Naive thymus-derived CD4-positive, alpha-beta T cell (primary cell): ENCODE data around the gene HCN2. TPM values are rescaled to one million over a fixed set of nuclear protein-coding genes. Genes with fewer than 3 reads are reported as not detected.

ENCODE experiments used
- ATAC-seq: fragments of 150-1000 bp; cut with Tn5 transposase; 2 replicates; pipeline ENCODE4 v1.10.0; 2021; ENCODE audit warnings: mild to moderate bottlenecking, moderate library complexity
- CTCF ChIA-PET: fragments of 350-600 bp; sonication (Branson Sonifier 250); formaldehyde crosslinking; loops from one replicate; lab custom pipeline; 2021; ENCODE audit warnings: antibody characterized with exemption; lab: Charles Lee
- POLR2A ChIA-PET: fragments of 350-600 bp; sonication (Branson Sonifier 250); formaldehyde crosslinking; loops from one replicate; lab custom pipeline; 2021; ENCODE audit warnings: antibody characterized with exemption, inconsistent platforms; lab: Charles Lee
- DNase-seq, 9 donors: peaks; one replicate each; pipeline versions ENCODE4 v3.0.0 to v3.0.0-alpha.2; 2020 to 2022; ENCODE audit warnings: mixed read lengths in 1 of 9
- H3K27ac ChIP-seq: one replicate; pipeline ENCODE4 v1.7.0; 2013; ENCODE audit warnings: mild to moderate bottlenecking, low read depth, low read length, moderate library complexity
- H3K27me3 ChIP-seq, 2 donors: one replicate each; pipeline ENCODE4 v1.7.0; 2013; ENCODE audit warnings: low read length in 2 of 2, mild to moderate bottlenecking in 2 of 2, moderate library complexity in 2 of 2; ENCODE audit not compliant: control insufficient read depth in 2 of 2, insufficient read depth in 2 of 2
- H3K36me3 ChIP-seq, 3 experiments: 1 replicate in 2 of 3; 2 replicates in 1 of 3; pipeline ENCODE4 v1.7.0; 2013; ENCODE audit warnings: low read length in 3 of 3, mild to moderate bottlenecking in 3 of 3, moderate library complexity in 1 of 3; ENCODE audit not compliant: insufficient read depth in 3 of 3, control insufficient read depth in 2 of 3
- H3K4me1 ChIP-seq, 2 donors: one replicate each; pipeline ENCODE4 v1.7.0; 2013; ENCODE audit warnings: low read length in 2 of 2, mild to moderate bottlenecking in 2 of 2, moderate library complexity in 1 of 2; ENCODE audit not compliant: control insufficient read depth in 2 of 2, insufficient read depth in 2 of 2
- H3K4me3 ChIP-seq: 2 replicates; pipeline ENCODE4 v1.7.0; 2013; ENCODE audit warnings: mild to moderate bottlenecking, low read length
- H3K9me3 ChIP-seq, 3 experiments: 1 replicate in 2 of 3; 2 replicates in 1 of 3; pipeline ENCODE4 v1.7.0; 2013; ENCODE audit warnings: low read length in 3 of 3; ENCODE audit not compliant: control insufficient read depth in 2 of 3
- H3K27ac Mint-ChIP-seq, 9 donors: one replicate each; pipeline ENCODE4 v1.8.0; 2020 to 2022; ENCODE audit warnings: mixed read lengths in 9 of 9, mild to moderate bottlenecking in 8 of 9, moderate library complexity in 5 of 9, inconsistent platforms in 2 of 9
- H3K27me3 Mint-ChIP-seq, 5 donors: one replicate each; pipeline ENCODE4 v1.8.0; 2021 to 2022; ENCODE audit warnings: mixed read lengths in 5 of 5, mild to moderate bottlenecking in 1 of 5
- H3K36me3 Mint-ChIP-seq, 5 donors: one replicate each; pipeline ENCODE4 v1.8.0; 2020 to 2022; ENCODE audit warnings: mixed read lengths in 5 of 5, mild to moderate bottlenecking in 3 of 5, inconsistent platforms in 1 of 5
- H3K4me1 Mint-ChIP-seq, 7 donors: one replicate each; pipeline ENCODE4 v1.8.0; 2020 to 2022; ENCODE audit warnings: mixed read lengths in 7 of 7, mild to moderate bottlenecking in 3 of 7, inconsistent platforms in 1 of 7
- H3K4me3 Mint-ChIP-seq, 10 donors: one replicate each; pipeline ENCODE4 v1.8.0; 2020 to 2022; ENCODE audit warnings: mild to moderate bottlenecking in 10 of 10, mixed read lengths in 10 of 10, moderate library complexity in 6 of 10, inconsistent platforms in 2 of 10
- H3K9me3 Mint-ChIP-seq, 11 donors: one replicate each; pipeline ENCODE4 v1.8.0; 2020 to 2022; ENCODE audit warnings: mixed read lengths in 11 of 11, mild to moderate bottlenecking in 4 of 11, inconsistent platforms in 1 of 11, moderate library complexity in 1 of 11
- intact Hi-C, 2 donors: fragments of 100-400 bp; cut with micrococcal nuclease; formaldehyde crosslinking; loops; one replicate each; pipeline ENCODE4 v1.15.1; 2023
- polyA plus RNA-seq, 2 donors: library from polyadenylated mRNA; unstranded; fragments of 300-500 nt; fragmentation: Illumina TruSeq; gene quantifications; one replicate each; pipeline ENCODE4 v1.2.3, GENCODE V29; 2021
- total RNA-seq, 6 experiments: library from RNA in 5 of 6; stranded (reverse) in 5 of 6; gene quantifications; 1 replicate in 5 of 6; 2 replicates in 1 of 6; pipeline ENCODE4 v1.2.3 and lab custom pipeline; 2021 to 2026

Gene HCN2
- total and polyA plus RNA-seq, 7 experiments from 2014 or later, result 0.93 to 2.6 (median 2.2) TPM; not detected in 2

DNA sequence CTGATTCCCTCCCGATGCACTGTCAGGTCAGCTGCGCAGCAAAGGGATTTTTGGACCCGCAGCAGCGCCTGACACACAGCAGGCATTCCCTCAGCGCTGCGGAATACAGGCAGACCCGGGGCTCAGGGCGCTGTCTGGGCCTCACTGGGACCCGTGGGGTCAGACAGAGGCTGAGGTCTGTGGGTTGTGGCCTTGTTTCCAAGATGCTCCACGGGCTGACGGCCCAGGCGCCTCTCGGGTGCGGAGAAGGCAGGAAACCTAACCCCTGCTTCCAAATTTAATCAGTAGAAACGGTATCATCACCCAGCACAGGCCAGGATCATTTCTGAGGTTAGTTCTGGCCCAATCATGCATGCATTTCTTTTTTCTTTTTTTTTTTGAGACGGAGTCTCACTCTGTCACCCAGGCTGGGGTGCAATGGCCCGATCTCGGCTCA, 74.0 kb downstream of the HCN2 start:
- peak overlapping the region; percentile 75 to 95 (median 81) for H3K4me3 Mint-ChIP-seq
- intact Hi-C loops, result loop anchor here (1.0 to 10.0 kb wide), 9 partner anchors 17 to 741 kb away; partner anchors contain the start of genes BSG (in 2 of the 2), PTBP1 (in 2 of the 2), ATP5F1D (in 1 of the 2) and CDC34 (in 1 of the 2)
- H3K36me3 Mint-ChIP-seq, result peaks cover 0 to 5% (median 0%) of the 10 kb centered on the region in 5 donors
- H3K9me3 Mint-ChIP-seq, result peaks cover 0 to 3% (median 0%) of the 10 kb centered on the region in 11 donors
- peaks cover 19 to 37% (median 30%) of the 10 kb centered on the region in 7 donors for H3K4me1 Mint-ChIP-seq
- H3K4me3 ChIP-seq, result peak overlapping the region; percentile 53
- peaks cover 21 to 24% of the 10 kb centered on the region in 2 donors for H3K4me1 ChIP-seq
- peak overlapping the region; percentile 90 for H3K27ac ChIP-seq
- H3K36me3 ChIP-seq, result peaks cover 0 to 22% (median 0%) of the 10 kb centered on the region in 3 experiments
- H3K27me3 Mint-ChIP-seq, result peaks cover 0 to 7% (median 0%) of the 10 kb centered on the region in 5 donors
- ChIA-PET CTCF (interaction anchor here (0.8 to 1.3 kb wide), 3 partner anchors 70 to 200 kb away, joined by 3 to 7 read pairs (median 4); no protein-coding TSS in a partner anchor), POLR2A (interaction anchor here (1.0 to 1.8 kb wide), 7 partner anchors 15 to 605 kb away, joined by 3 to 11 read pairs (median 5); partner anchors contain the start of genes CDC34, CIRBP and POLRMT)
- no peaks in the 10 kb centered on the region for H3K27me3 ChIP-seq
- DNase-seq, result no peak
- no peak for ATAC-seq
- H3K27ac Mint-ChIP-seq, result peak overlapping the region; percentile 82 to 93 (median 87)
- no peaks in the 10 kb centered on the region for H3K9me3 ChIP-seq

DNA sequence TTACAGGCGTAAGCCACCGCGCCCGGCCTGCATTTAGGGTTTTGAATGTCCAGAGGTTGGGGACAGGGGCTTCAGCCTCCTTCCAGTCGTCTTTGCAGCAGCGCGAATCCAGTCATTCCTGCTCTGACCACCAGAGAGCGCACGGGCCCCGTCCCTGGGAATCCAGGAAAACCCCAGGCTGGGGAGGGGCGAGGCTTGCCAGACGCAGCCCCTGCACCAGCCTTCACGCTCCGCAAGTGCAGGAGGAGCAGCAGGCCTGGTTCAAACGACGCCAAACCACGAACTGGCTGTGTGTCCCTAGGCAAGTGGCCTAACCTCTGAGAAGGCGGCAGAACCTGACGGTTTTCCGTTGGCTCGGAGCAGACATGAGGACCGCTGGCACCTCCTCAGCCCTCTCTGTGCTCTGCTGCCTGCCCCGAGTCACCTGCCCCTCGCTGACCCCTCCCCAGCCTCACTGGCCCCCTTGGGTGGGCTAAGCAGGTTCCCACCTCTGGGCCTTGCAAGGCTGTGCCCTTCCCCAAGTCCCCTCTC, 75.3 kb downstream of the HCN2 start:
- intact Hi-C loops, result loop anchor here (1.0 to 10.0 kb wide), 6 partner anchors 69 to 740 kb away; partner anchors contain the start of genes ATP5F1D (in 1 of the 2), BSG (in 1 of the 2), DAZAP1 (in 1 of the 2) and GAMT (in 1 of the 2)
- Mint-ChIP-seq H3K27ac (peak overlapping the region; percentile 34 to 90 (median 86)), H3K4me3 (peak overlapping the region; percentile 62 to 95 (median 75)), H3K36me3 (peaks cover 0 to 5% (median 0%) of the 10 kb centered on the region in 5 donors), H3K4me1 (peaks cover 16 to 31% (median 23%) of the 10 kb centered on the region in 7 donors), H3K27me3 (peaks cover 0 to 14% (median 0%) of the 10 kb centered on the region in 5 donors), H3K9me3 (peaks cover 0 to 6% (median 0%) of the 10 kb centered on the region in 11 donors)
- peak overlapping the region; percentile 34 for H3K4me3 ChIP-seq
- ATAC-seq (peak; percentile 39), DNase-seq (peak; percentile 66 to 85 (median 75))
- POLR2A ChIA-PET, result no interaction called here
- CTCF ChIA-PET, result interaction anchor here (0.6 to 0.9 kb wide), 2 partner anchors 14 to 23 kb away, joined by 4 to 7 read pairs; no protein-coding TSS in a partner anchor
- peaks cover 0 to 14% (median 0%) of the 10 kb centered on the region in 3 experiments for H3K36me3 ChIP-seq
- H3K27ac ChIP-seq, result peak overlapping the region; percentile 31
- H3K27me3 ChIP-seq, result no peaks in the 10 kb centered on the region
- H3K4me1 ChIP-seq, result peaks cover 8 to 12% of the 10 kb centered on the region in 2 donors
- H3K9me3 ChIP-seq, result no peaks in the 10 kb centered on the region

Other genes starting within 250 kb of the HCN2 start
- gene MIER2, start 245.1 kb upstream of the HCN2 start, total RNA-seq, result 10 to 100 TPM; 16.0 to 24.6 (median 17.7) TPM
- 1 to 10 TPM; 3.9 to 7.8 TPM for gene MIER2, start 245.1 kb upstream of the HCN2 start, polyA plus RNA-seq
- gene C2CD4C, start 180.7 kb upstream of the HCN2 start, total RNA-seq, result not detected
- not detected for gene C2CD4C, start 180.7 kb upstream of the HCN2 start, polyA plus RNA-seq
- 1 to 10 TPM in 2 of 5 experiments, under 1 TPM in 1, not detected in 2; 0.82 to 2.3 (median 2.1) TPM for gene SHC2, start 128.8 kb upstream of the HCN2 start, total RNA-seq
- not detected for gene SHC2, start 128.8 kb upstream of the HCN2 start, polyA plus RNA-seq
- gene MADCAM1, start 93.4 kb upstream of the HCN2 start, total RNA-seq, result 1 to 10 TPM in 2 of 5 experiments, under 1 TPM in 2, not detected in 1; 0.24 to 1.8 (median 0.83) TPM
- under 1 TPM in 1 of 2 donors, not detected in 1; 0.12 TPM for gene MADCAM1, start 93.4 kb upstream of the HCN2 start, polyA plus RNA-seq
- gene TPGS1, start 82.4 kb upstream of the HCN2 start, total RNA-seq, result 10 to 100 TPM; 21.6 to 34.5 (median 22.7) TPM
- gene TPGS1, start 82.4 kb upstream of the HCN2 start, polyA plus RNA-seq, result 10 to 100 TPM; 24.2 to 36.4 TPM
- gene CDC34, start 58.1 kb upstream of the HCN2 start, total RNA-seq, result 10 to 100 TPM; 39.0 to 47.3 (median 45.8) TPM
- 10 to 100 TPM; 20.4 to 41.4 TPM for gene CDC34, start 58.1 kb upstream of the HCN2 start, polyA plus RNA-seq
- 10 to 100 TPM; 30.0 to 81.4 (median 67.8) TPM for gene GZMM, start 45.8 kb upstream of the HCN2 start, total RNA-seq
- gene GZMM, start 45.8 kb upstream of the HCN2 start, polyA plus RNA-seq, result 100 to 1,000 TPM; 138 to 181 TPM
- 100 to 1,000 TPM; 109 to 247 (median 120) TPM for gene BSG, start 17.3 kb upstream of the HCN2 start, total RNA-seq
- 100 to 1,000 TPM; 246 to 349 TPM for gene BSG, start 17.3 kb upstream of the HCN2 start, polyA plus RNA-seq
- gene POLRMT, start 43.7 kb downstream of the HCN2 start, total RNA-seq, result 100 to 1,000 TPM in 1 of 5 experiments, 10 to 100 TPM in 4; 61.2 to 105 (median 71.3) TPM
- gene POLRMT, start 43.7 kb downstream of the HCN2 start, polyA plus RNA-seq, result 10 to 100 TPM; 37.4 to 51.8 TPM
- 1 to 10 TPM in 2 of 5 experiments, under 1 TPM in 2, not detected in 1; 0.17 to 1.8 (median 0.95) TPM for gene FGF22, start 50.0 kb downstream of the HCN2 start, total RNA-seq
- gene FGF22, start 50.0 kb downstream of the HCN2 start, polyA plus RNA-seq, result not detected
- gene RNF126, start 73.3 kb downstream of the HCN2 start, total RNA-seq, result 100 to 1,000 TPM in 3 of 5 experiments, 10 to 100 TPM in 2; 75.1 to 110 (median 101) TPM
- gene RNF126, start 73.3 kb downstream of the HCN2 start, polyA plus RNA-seq, result 10 to 100 TPM; 55.3 to 70.3 TPM
- 1 to 10 TPM; 3.1 to 6.4 (median 5.0) TPM for gene FSTL3, start 86.5 kb downstream of the HCN2 start, total RNA-seq
- 1 to 10 TPM; 2.7 to 2.8 TPM for gene FSTL3, start 86.5 kb downstream of the HCN2 start, polyA plus RNA-seq
- 1 to 10 TPM in 1 of 5 experiments, under 1 TPM in 1, not detected in 3; 0.27 to 2.1 TPM for gene PRSS57, start 105.6 kb downstream of the HCN2 start, total RNA-seq
- not detected for gene PRSS57, start 105.6 kb downstream of the HCN2 start, polyA plus RNA-seq
- gene PALM, start 119.1 kb downstream of the HCN2 start, total RNA-seq, result 1 to 10 TPM in 1 of 5 experiments, not detected in 4; 1.0 TPM
- gene PALM, start 119.1 kb downstream of the HCN2 start, polyA plus RNA-seq, result not detected
- gene MISP, start 161.2 kb downstream of the HCN2 start, total RNA-seq, result not detected
- gene MISP, start 161.2 kb downstream of the HCN2 start, polyA plus RNA-seq, result not detected
- gene PTBP1, start 207.6 kb downstream of the HCN2 start, total RNA-seq, result 100 to 1,000 TPM; 313 to 524 (median 326) TPM
- 100 to 1,000 TPM; 113 to 227 TPM for gene PTBP1, start 207.6 kb downstream of the HCN2 start, polyA plus RNA-seq
- not detected for gene PLPPR3, start 232.1 kb downstream of the HCN2 start, total RNA-seq
- gene PLPPR3, start 232.1 kb downstream of the HCN2 start, polyA plus RNA-seq, result not detected
- gene AZU1, start 238.0 kb downstream of the HCN2 start, total RNA-seq, result 1 to 10 TPM in 1 of 5 experiments, under 1 TPM in 1, not detected in 3; 0.64 to 4.1 TPM
- gene AZU1, start 238.0 kb downstream of the HCN2 start, polyA plus RNA-seq, result not detected